NCI-H510A treated with DMSO at 0.1 percent for 48 hours (cell line): ENCODE measurements around the gene OR52N1.

Experiments
- DNase-seq: peaks from one replicate; lab custom pipeline; 2025; lab: John Stamatoyannopoulos, UW

The OR52N1 gene

GRCh38 chr11:5791165-5791564 is at the start of gene OR52N1:
Gene OR52N1 (minus strand): TSS chr11:5791265. CDS start chr11:5788816, 2,449 bp downstream.
- no peak for DNase-seq

GRCh38 chr11:5837695-5838094 is 46.6 kb upstream of the OR52N1 start:
- DNase-seq: no peak

GRCh38 chr11:5833446-5833845 is 42.4 kb upstream of the OR52N1 start:
- DNase-seq: no peak

- no peak for DNase-seq
Observed at GRCh38 chr11:5831196-5831829, 40.2 kb upstream of the OR52N1 start.

GRCh38 chr11:5818245-5818886 is 27.3 kb upstream of the OR52N1 start:
- DNase-seq: no peak

- DNase-seq: no peak
Observed at GRCh38 chr11:5815534-5815933, 24.5 kb upstream of the OR52N1 start.

GRCh38 chr11:5809905-5810795 is 19.1 kb upstream of the OR52N1 start:
- DNase-seq: no peak

GRCh38 chr11:5809122-5809519 is 18.1 kb upstream of the OR52N1 start:
- DNase-seq: no peak

GRCh38 chr11:5808500-5809121 is 17.5 kb upstream of the OR52N1 start, which contains the start of gene OR52N2:
Gene OR52N2 (plus strand): TSS chr11:5808924. CDS start chr11:5820336, 11,412 bp downstream.
- DNase-seq: no peak

- DNase-seq: no peak
Observed at GRCh38 chr11:5807580-5807979, 16.5 kb upstream of the OR52N1 start.

GRCh38 chr11:5803982-5804381 is 12.9 kb upstream of the OR52N1 start:
- DNase-seq: no peak

GRCh38 chr11:5796541-5796940 is 5.5 kb upstream of the OR52N1 start:
- no peak for DNase-seq

- no peak for DNase-seq
Observed at GRCh38 chr11:5783255-5783654, 7.8 kb downstream of the OR52N1 start, which contains the start of gene OR52N5. Gene OR52N5 (minus strand): TSS chr11:5783355. CDS start chr11:5778634, 4,721 bp downstream.

GRCh38 chr11:5767056-5767455 is 24.0 kb downstream of the OR52N1 start:
- DNase-seq: no peak

- no peak for DNase-seq
Observed at GRCh38 chr11:5753943-5754342, 37.1 kb downstream of the OR52N1 start, which contains the start of gene OR52N4. Gene OR52N4 (plus strand): TSS chr11:5754243. CDS start chr11:5754741, 498 bp downstream.

- no peak for DNase-seq
Observed at GRCh38 chr11:5749836-5750235, 41.2 kb downstream of the OR52N1 start.

GRCh38 chr11:5746614-5747013 is 44.5 kb downstream of the OR52N1 start:
- no peak for DNase-seq

- DNase-seq: no peak
Observed at GRCh38 chr11:5738431-5738830, 52.6 kb downstream of the OR52N1 start.

GRCh38 chr11:5737670-5738392 is 53.2 kb downstream of the OR52N1 start:
- no peak for DNase-seq

- no peak for DNase-seq
Observed at GRCh38 chr11:5737091-5737490, 54.0 kb downstream of the OR52N1 start.
